ENCODE data around the gene TSGA10.

DNA sequence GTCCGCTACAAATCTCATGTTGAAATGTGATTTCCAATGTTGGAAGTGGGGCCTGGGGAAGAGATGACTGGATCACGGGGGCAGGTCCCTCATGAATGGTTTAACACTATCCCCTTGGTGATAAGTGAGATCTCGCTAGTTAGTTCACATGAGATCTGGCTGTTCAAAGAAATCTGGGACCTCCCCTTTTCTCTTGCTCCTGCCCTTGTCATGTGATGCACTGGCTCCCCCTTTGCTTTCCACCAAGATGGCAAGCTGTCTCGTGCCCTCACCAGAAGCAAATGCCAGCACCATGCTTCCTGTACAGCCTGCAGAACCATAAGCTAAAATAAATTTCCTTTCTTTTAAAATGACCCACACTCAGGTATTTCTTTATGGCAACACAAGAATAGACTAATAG, 70.5 kb downstream of the TSGA10 start:
- TF ChIP-seq, protein P1, sequence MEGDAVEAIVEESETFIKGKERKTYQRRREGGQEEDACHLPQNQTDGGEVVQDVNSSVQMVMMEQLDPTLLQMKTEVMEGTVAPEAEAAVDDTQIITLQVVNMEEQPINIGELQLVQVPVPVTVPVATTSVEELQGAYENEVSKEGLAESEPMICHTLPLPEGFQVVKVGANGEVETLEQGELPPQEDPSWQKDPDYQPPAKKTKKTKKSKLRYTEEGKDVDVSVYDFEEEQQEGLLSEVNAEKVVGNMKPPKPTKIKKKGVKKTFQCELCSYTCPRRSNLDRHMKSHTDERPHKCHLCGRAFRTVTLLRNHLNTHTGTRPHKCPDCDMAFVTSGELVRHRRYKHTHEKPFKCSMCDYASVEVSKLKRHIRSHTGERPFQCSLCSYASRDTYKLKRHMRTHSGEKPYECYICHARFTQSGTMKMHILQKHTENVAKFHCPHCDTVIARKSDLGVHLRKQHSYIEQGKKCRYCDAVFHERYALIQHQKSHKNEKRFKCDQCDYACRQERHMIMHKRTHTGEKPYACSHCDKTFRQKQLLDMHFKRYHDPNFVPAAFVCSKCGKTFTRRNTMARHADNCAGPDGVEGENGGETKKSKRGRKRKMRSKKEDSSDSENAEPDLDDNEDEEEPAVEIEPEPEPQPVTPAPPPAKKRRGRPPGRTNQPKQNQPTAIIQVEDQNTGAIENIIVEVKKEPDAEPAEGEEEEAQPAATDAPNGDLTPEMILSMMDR (IDR thresholded peaks at IDR 0.05), result no peak
- no peak for TF ChIP-seq POLR2A (IDR thresholded peaks at IDR 0.05)

Data from body of pancreas (tissue), 4 donors.